Progenitor cell of endocrine pancreas (in vitro differentiated cells): ENCODE data around the gene PES1. TPM values are rescaled to one million over a fixed set of nuclear protein-coding genes. Genes with fewer than 3 reads are reported as not detected.
A peak's percentile ranks its signal among the peaks of the same experiment; 100 is the strongest.
"Not testable (repeated sequence)": the region's sequence is repeated elsewhere in the genome, so short reads cannot be mapped to it uniquely, and the experiment has no call there.

Source experiments
- DNase-seq: peaks from one replicate; pipeline ENCODE4 v3.0.0; 2021; ENCODE audit warnings: low spot score; ENCODE audit not compliant: unreplicated experiment
- H3K27ac Mint-ChIP-seq: 2 replicates; pipeline ENCODE4 v1.8.0; 2021; ENCODE audit warnings: mild to moderate bottlenecking, moderate library complexity, mixed read lengths
- H3K27me3 Mint-ChIP-seq: 2 replicates; pipeline ENCODE4 v1.8.0; 2021; ENCODE audit warnings: mixed read lengths
- H3K36me3 Mint-ChIP-seq: 2 replicates; pipeline ENCODE4 v1.8.0; 2022; ENCODE audit warnings: mixed read lengths; ENCODE audit not compliant: insufficient read depth
- H3K4me1 Mint-ChIP-seq: 2 replicates; pipeline ENCODE4 v1.8.0; 2021; ENCODE audit warnings: low read depth, mixed read lengths
- H3K4me3 Mint-ChIP-seq: 2 replicates; pipeline ENCODE4 v1.8.0; 2021; ENCODE audit warnings: low read depth, mild to moderate bottlenecking, moderate library complexity, mixed read lengths
- H3K9me3 Mint-ChIP-seq: 2 replicates; pipeline ENCODE4 v1.8.0; 2021; ENCODE audit warnings: low read depth, mixed read lengths
- total RNA-seq: library from RNA; stranded (reverse); gene quantifications from 2 replicates; pipeline ENCODE4 v1.2.1, GENCODE V29; 2021
- TF ChIP-seq, protein P1 (sequence below): fragments of 200-600 bp; sonication (generic); IDR thresholded peaks from one replicate; pipeline ENCODE4 v1.5.0; 2021; ENCODE audit warnings: antibody characterized with exemption, mild to moderate bottlenecking; ENCODE audit not compliant: unreplicated experiment

PES1 gene
- total RNA-seq, 1 donor from 2014 or later: 71.6 TPM

DNA sequence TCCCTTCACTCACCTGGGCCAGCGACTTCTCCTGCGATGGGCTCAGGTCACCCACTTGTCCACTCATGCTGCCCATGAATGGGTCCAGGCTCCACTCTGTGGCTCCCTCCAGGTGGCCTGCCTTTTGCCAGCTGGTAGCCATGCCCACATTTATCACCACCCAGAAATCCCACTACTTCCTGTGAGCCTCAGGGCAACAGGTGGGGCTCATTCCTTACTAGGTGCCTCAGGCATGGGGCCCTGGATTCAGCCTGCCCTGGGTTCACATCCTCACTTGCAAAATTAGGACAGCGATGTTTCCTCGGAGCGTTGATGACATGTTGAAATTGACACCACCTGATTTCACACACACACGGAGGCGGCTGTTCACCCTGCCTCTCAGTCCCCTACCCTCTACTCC lies 45.1 kb downstream of the PES1 start, which contains the start of gene SEC14L6:
TSS of gene SEC14L6 (minus strand) at position 126 of the 400 bp plus-strand sequence. CDS start at position 67, 59 bp downstream.
- DNase-seq: no peak
- Mint-ChIP-seq H3K4me3 (no peak within 1 kb of the TSS), H3K27ac (peak within 1 kb of the TSS; percentile 27), H3K36me3 (no peaks in the 10 kb centered on the region), H3K4me1 (peaks cover 4% of the 10 kb centered on the region), H3K27me3 (peaks cover 20% of the 10 kb centered on the region), H3K9me3 (no peaks in the 10 kb centered on the region)
- TF ChIP-seq, protein P1, sequence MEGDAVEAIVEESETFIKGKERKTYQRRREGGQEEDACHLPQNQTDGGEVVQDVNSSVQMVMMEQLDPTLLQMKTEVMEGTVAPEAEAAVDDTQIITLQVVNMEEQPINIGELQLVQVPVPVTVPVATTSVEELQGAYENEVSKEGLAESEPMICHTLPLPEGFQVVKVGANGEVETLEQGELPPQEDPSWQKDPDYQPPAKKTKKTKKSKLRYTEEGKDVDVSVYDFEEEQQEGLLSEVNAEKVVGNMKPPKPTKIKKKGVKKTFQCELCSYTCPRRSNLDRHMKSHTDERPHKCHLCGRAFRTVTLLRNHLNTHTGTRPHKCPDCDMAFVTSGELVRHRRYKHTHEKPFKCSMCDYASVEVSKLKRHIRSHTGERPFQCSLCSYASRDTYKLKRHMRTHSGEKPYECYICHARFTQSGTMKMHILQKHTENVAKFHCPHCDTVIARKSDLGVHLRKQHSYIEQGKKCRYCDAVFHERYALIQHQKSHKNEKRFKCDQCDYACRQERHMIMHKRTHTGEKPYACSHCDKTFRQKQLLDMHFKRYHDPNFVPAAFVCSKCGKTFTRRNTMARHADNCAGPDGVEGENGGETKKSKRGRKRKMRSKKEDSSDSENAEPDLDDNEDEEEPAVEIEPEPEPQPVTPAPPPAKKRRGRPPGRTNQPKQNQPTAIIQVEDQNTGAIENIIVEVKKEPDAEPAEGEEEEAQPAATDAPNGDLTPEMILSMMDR: no peak

DNA sequence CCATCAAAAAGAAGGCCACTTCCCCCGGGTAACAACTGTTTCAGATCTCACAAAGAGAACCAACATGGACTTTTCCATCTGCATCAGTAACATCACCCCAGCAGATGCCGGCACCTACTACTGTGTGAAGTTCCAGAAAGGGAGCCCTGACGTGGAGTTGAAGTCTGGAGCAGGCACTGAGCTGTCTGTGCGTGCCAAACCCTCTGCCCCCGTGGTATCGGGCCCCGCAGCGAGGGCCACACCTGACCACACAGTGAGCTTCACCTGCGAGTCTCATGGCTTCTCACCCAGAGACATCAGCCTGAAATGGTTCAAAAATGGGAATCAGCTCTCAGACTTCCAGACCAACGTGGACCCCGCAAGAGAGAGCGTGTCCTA lies 48.9 kb downstream of the PES1 start:
- no peak for DNase-seq
- peaks cover 17% of the 10 kb centered on the region for H3K27me3 Mint-ChIP-seq
- H3K9me3 Mint-ChIP-seq: no peaks in the 10 kb centered on the region
- H3K36me3 Mint-ChIP-seq: no peaks in the 10 kb centered on the region
- peak overlapping the region; percentile 60 for H3K4me3 Mint-ChIP-seq
- TF ChIP-seq, protein P1: no peak
- H3K4me1 Mint-ChIP-seq: peaks cover 4% of the 10 kb centered on the region
- peak overlapping the region; percentile 1 for H3K27ac Mint-ChIP-seq

DNA sequence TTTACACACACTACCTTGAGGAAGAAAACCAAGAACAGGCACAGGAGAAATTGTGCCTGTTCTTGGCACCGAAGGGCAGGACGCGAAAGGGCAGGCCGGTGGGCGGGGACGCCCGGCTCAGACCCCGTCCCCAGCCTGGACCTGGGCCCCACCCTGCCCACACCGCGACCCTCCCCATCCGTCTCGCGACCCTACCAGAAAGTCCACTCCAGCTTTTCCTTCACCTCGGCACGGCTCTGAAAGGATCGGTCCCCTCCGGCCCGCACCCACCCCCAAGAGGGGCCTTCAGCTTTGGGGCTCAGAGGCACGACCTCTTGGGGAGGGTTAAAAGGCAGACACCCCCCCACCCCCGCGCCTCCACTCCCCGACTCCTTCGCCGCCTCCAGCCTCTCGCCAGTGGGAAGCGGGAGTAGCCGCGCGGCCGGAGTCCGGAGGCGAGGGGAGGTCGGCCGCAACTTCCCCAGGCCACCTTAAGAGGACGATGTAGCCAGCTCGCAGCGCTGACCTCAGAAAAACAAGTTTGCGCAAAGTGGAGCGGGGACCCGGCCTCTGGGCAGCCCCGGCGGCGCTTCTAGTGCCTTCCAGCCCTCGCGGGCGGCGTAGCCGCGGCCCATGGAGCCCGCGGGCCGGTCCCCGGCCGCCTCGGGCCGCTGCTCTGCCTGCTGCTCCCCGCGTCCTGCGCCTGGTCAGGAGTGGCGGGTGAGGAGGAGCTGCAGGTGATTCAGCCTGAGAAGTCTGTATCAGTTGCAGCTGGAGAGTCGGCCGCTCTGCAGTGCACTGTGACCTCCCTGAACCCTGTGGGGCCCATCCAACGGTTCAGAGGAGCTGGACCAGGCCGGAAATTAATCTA lies 49.5 kb downstream of the PES1 start:
- peak overlapping the region; percentile 71 for H3K27ac Mint-ChIP-seq

DNA sequence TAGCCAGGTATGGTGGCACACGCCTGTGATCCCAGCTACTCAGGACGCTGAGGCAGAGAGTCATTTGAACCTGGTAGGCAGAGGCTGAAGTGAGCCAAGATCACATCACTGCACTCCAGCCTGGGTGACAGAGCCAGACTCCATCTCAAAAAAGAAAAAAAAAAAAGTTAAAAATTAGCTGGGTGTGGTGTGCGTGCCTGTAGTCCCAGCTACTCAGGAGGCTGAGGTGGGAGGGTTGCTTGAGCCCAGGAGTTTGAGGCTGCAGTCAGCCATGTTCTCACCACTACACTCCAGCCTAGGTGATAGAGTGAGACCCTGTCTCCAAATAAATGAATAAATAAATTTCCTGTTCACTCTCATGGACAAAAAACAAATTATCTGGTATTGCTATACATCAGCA lies 50.2 kb downstream of the PES1 start:
- H3K4me1 Mint-ChIP-seq, DNase-seq, H3K9me3 Mint-ChIP-seq, H3K36me3 Mint-ChIP-seq: not testable (repeated sequence)
- H3K4me3 Mint-ChIP-seq: peak overlapping the region; percentile 72
- H3K27me3 Mint-ChIP-seq: peaks cover 11% of the 10 kb centered on the region
- peak overlapping the region; percentile 71 for H3K27ac Mint-ChIP-seq

More for the DNA sequence above, 49.5 kb downstream of the PES1 start:
- H3K4me1 Mint-ChIP-seq: peaks cover 4% of the 10 kb centered on the region
- no peaks in the 10 kb centered on the region for H3K36me3 Mint-ChIP-seq
- no peaks in the 10 kb centered on the region for H3K9me3 Mint-ChIP-seq
- TF ChIP-seq, protein P1: no peak
- peak; percentile 28 for DNase-seq
- peaks cover 16% of the 10 kb centered on the region for H3K27me3 Mint-ChIP-seq
- peak overlapping the region; percentile 72 for H3K4me3 Mint-ChIP-seq

DNA sequence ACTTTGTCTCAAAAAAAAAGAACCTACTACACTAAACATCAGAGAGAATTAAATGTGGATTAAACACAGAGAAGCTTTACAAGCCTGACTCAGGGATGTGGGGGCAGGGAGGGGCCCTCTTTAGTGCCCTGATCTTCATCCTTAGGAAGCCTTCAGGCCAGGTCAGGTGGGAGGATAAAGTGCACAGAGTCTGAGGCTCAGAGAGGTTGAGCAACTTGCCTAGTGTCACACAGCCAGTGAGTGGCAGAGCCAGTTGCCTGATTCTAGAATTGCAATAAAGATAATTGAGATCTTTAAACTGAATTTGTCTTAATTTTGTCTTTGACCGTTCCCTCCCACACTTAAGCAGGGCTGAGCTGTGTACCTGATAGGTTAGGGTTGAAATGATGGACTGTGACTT lies 52.3 kb downstream of the PES1 start:
- TF ChIP-seq, protein P1: no peak
- H3K27ac Mint-ChIP-seq: no peak overlapping the region
- H3K36me3 Mint-ChIP-seq: no peaks in the 10 kb centered on the region
- peaks cover 6% of the 10 kb centered on the region for H3K27me3 Mint-ChIP-seq
- no peak for DNase-seq
- H3K4me1 Mint-ChIP-seq: peaks cover 4% of the 10 kb centered on the region
- H3K9me3 Mint-ChIP-seq: no peaks in the 10 kb centered on the region
- no peak overlapping the region for H3K4me3 Mint-ChIP-seq

DNA sequence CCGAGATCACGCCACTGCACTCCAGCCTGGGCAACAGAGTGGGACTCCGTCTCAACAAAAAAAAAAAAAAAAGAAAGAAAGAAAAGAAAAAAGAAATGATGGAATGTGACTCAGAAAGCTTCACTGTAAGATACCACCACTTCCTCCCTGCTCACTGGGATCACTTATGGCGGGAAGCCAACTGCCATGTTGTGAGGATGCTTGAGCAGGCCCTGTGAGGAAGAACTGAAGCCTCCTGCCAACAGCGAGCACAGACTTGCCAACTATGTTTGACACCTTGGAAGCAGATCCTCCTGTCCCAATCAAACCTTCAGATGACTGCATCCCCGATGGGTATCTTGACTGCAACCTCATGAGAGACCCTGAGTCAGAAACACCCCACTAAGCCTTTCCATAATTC lies 53.4 kb downstream of the PES1 start:
- no peak for DNase-seq
- H3K4me3 Mint-ChIP-seq: no peak overlapping the region
- TF ChIP-seq, protein P1: no peak

More for the DNA sequence above, 53.4 kb downstream of the PES1 start:
- peaks cover 4% of the 10 kb centered on the region for H3K4me1 Mint-ChIP-seq
- no peaks in the 10 kb centered on the region for H3K9me3 Mint-ChIP-seq
- peaks cover 3% of the 10 kb centered on the region for H3K27me3 Mint-ChIP-seq
- no peaks in the 10 kb centered on the region for H3K36me3 Mint-ChIP-seq
- no peak overlapping the region for H3K27ac Mint-ChIP-seq
